NCI-H226 (cell line): Measurements from ENCODE around the gene PTPRN2.

ENCODE experiments used
- DNase-seq: peaks from one replicate; pipeline ENCODE4 v3.0.0-alpha.2; 2015

The PTPRN2 gene

DNA sequence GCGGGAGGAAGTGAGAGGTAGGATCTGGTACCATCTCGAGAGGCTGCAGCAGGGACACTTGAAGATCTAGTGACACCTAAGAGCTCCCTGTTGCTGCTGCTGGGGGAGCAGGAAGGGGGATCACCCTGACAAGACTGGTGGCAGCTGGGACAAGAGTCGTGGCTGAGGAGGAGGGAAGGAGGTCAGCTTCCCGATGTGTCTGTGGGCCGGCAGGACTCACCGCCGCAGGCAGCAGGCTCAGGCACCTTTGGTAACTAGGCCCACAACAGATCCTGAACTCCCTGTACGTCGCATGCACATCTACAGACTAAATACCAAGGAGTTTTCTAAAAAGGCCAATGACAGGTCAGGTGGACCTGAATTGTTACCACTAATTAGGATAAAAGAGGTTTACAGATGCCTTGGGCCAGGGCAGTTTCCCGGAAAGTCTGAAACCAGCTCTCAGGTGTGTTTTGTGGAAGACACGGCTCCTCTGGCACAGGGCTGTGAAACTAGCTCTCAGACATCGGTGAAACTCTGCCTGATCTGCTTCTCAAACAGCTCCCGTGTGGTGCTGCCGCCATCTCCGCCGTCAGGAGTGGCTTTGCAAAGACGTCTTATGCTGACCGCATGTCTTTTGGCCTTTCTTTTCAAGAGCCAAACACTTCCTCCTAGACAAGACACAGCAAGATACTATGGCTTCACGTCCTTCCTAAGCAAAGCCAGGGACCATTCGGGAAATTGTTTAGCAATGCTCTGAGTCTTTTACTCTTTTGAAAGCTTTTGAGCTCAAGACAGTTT lies 609.7 kb downstream of the PTPRN2 start:
- no peak for DNase-seq

DNA sequence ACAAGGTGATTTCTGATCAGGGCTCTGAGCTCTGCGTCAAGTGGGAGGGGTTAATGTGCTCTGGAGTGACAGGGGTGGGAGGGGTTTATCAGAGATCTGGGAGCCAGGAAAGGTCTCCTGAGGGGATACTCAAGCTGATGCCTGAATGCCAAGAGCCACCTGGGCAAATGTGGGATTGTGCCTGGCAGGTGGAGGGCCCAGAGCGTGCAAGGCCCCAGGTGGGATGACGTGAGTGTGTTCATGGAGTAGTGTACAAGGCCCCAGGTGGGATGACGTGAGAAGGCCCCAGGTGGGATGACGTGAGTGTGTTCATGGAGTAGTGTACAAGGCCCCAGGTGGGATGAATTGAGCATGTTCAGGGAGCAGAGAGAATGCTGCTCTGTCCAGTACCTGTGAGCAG lies 610.3 kb downstream of the PTPRN2 start:
- no peak for DNase-seq

DNA sequence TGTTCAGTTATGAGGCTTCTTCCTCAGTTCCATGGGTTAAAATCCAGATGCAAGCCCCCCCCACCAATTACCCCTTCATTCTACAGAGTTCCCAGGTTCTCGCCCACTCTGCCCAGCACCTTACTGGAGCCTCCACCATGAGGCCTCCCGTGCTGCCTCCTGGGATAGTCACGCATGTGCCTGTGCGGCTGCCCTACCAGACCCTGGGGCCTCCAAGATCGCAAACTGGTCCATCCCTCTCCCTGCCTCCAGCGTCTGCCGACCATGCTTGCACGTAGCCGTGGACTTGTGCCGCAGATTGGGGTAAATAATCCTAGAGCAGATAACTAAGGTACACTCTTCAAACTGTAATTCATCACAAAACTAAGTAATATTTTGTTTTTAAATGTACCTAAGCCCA lies 611.2 kb downstream of the PTPRN2 start:
- DNase-seq: no peak

DNA sequence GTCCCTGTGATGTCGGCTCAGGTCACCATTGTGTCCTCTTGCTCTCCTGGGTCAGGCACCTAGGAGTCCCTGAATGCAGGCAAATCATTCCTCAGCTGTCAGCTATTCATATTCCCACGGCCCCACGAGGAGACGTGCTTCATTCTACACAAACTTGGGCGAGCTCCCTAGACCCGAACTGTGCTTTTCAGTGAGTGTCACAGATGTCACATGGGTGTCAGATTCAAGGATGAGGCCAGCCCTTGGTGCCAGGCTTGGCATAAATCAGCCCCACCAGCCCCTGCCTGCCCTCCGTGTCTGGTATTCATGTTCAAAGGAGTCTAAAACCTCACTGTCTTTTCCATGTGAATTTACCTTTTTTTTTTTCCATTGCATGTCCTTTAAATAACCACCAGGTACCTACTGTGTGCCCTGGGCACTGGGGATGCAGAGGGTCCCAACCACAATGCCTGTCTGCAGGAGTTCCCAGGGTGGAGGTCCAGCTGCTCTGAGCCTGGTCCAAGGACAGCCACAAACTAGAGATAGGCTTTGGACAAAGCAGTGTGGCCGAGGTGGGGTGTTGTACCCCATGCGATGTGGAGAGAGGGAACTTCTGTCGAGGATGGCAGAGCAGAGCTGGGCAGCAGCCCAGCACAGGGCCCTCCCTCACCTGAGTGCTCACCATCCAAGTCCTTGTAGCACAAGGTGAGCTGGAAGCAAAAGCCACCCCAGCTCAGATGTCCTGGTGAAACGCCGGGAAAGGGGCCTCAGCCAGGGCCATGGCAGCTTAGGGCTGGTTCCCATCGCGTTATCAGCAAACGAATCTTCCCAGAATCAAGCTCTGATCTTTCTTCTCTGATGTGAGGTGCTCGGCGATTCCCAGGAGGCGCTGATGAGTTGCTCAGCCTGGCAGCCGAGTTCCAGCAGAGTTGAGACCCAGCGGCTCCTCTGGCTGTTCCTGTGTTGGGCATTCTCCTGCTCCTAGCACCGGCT lies 611.9 kb downstream of the PTPRN2 start:
- no peak for DNase-seq

DNA sequence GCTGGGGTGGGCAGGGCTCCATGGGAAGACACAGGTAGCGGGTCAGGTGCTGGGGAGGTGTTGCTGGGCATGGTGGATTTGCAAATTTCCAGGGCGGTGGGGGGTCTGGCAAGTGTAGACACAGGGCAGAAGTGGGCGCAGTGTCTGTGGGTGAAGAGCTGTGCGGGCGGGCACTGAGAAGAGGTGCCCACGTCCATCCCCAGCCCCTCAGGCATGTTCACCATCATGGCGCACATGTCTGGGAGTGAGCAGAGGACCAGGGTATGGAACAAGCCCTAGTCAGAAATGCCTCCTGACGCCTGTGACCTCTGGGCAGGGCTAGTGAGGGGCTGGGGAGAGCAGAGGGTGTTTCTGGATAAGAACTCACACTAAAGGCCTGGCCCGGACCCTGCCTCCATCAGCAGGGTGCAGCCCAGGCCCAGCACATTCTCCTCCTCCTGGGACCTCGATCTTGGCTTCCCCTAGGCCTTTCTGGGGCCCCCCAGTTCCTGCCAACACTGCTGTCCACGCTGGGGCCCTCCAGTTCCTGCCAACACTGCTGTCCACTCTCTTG lies 612.9 kb downstream of the PTPRN2 start:
- no peak for DNase-seq

DNA sequence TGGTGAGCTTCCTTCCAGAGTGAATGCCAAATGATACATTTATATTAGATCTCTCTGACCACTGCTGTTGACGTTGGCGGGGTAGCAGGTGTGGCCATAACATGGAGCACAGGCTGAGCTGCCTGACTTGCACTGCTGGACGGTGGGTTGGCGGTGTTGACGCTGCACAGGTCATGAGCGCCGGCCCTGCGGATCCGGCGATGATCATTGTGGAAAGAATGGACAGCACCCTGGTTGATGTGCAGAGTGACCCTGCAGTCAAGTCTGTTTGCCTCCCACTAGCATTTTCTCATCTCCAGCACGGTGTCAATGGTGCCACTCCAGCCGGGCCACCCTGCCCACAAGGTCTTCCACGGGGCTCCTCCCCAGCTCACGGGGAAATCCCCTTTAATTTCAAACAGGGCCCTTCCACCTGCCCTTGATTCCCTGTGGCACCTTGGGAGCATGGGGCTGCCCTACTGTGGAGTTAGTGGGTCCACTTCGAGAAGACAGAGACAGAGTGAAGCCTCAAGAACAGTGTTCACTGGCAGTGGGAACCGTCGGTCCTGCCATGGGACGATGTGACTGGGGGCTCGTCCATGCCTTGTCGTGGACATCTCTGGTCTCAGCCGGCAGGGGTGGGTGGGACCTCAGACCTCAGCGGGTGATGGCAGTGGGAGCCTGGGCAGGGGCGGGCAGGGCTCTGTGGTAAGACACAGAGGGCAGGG lies 613.5 kb downstream of the PTPRN2 start:
- DNase-seq: no peak

DNA sequence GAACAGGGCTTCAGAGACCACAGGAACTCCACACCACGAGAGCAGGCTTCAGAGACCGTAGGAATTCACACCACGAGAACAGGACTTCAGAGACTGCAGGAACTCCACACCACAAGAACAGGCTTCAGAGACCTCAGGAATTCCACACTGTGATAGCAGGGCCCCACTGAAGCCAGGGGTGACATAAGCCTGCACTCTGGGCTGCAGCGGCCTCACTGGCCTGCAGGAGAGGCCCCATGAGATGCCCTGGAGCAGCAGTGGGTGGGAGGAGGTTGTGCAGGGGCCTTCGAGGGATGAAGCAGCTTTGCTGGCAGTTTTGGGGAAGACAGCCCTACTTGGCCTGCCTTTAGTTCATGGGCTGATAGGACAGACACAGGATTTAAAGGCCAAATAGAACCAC lies 614.7 kb downstream of the PTPRN2 start:
- DNase-seq: no peak

DNA sequence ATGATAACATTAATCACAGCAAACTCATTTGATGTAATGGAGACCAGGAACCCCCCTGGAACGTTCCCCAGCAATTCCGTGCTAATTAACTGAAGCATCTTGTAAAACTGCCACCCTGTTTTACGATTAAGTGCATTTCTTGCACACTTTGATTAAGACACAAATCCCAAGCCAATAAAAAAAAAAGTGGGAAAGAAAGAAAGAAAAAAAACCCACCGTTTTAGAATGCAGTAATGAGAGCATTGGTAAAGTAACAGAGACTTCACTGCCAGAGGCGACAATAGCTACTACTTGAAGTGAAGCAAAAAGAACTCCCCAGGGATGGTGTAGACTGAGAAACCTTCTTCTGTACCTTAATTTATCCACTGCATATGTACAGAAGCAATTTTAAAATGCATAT lies 616.1 kb downstream of the PTPRN2 start:
- DNase-seq: no peak

DNA sequence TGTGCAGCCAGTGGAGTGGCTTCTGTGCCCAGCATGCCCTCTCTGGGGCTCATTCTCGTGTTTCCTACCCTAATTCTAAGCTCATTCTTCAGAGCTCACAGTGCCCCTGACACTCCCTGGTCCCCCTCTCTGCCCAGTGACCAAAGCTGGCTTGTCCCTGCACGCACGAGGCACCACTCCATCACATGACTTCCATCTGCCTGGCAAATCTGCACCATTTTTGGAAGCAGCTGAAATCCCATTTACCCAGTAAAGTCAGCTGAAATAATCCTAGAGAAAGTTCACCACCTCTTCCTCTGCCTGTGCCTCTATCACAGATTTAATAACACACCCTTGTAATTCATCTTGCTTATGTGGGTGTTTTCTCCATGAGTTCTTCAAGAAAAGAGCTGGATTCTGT lies 616.9 kb downstream of the PTPRN2 start:
- DNase-seq: no peak

DNA sequence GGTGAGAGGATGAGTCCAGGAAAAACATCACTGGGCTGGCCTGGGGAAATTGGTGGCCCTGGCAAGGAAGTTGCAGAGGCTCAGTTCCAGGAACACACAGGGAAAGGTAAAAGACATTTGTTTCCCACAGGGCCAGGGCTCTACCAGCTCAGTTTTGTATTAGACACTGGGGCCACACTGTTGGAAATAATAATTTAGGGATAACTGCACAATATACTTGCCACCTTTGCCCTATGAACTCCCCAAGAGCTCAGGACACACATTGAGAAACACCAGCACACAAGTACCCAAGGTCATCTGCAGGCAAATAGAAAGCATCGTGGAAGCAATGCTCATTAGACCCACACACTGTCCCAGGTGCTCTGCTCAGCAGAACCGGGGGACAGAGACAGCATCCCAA lies 617.6 kb downstream of the PTPRN2 start:
- no peak for DNase-seq

DNA sequence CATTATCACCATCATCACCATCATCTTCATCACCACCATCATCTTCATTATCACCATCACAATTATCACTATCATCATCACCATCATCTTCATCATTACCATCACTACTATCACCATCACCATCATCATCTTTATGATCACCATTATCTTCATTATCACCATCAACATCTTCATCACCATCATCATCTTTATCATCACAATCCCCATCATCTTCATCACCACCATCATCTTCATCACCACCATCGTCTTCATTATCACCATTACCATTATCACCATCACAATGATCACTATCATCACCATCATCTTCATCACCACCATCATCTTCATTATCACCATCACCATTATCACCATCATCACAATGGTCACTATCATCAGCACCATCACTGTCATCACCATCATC lies 621.1 kb downstream of the PTPRN2 start:
- no peak for DNase-seq

DNA sequence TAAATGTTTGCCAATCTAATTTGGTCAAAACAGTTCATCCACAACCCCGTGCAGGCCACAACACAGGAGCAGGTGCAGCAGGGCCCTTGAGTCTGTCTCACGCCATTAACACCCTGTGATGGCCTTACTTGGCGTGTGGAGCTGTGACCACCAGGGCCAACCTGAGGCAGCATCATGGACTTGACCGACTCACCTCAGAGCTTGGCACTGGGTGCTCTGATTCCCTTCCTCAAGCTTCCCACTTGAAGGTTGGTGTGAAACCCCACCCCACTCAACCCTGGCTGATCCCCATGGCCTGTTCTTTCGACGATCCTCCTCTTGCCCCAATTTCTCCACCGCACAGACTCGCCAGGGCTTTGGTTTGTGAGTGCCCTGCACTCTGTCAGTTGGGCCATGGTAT lies 623.1 kb downstream of the PTPRN2 start:
- DNase-seq: no peak

DNA sequence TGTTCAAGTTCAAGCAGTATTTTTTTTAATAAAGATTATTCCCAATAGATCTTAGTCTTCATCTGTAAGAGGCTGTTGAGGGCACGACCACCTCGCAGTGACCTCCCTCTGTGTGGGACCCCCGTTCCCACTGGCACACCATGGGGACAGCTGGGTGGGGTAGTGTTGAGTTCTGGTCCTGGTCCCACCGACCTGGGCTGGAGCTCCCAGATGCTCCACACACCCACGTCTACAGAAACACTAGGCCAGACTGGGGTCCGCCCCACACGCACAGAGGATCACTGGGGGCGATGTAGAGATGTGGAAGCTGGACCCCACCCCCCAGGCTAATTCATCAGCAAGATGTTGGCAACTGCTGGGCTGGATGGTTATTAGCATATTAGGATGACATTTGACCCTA lies 623.6 kb downstream of the PTPRN2 start:
- DNase-seq: no peak

DNA sequence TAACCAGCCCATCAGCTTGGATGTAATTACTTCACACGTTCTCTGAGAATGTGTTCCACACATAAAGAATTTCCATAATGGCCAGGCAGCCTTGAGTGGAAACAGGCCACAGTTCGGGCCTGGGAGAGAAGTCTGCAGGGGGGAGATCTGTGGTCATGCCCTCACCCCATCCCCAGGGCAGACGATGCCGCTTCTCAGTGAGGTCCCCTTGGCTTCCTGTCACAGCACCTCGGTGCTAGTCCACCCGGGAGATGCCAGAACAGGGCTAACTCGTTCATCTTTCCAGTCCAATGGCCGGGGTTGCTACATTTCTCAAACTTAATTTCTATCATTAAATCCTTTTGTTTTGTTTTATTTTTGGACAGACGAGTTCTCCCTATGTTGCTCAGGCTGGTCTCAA lies 624.1 kb downstream of the PTPRN2 start:
- DNase-seq: no peak

DNA sequence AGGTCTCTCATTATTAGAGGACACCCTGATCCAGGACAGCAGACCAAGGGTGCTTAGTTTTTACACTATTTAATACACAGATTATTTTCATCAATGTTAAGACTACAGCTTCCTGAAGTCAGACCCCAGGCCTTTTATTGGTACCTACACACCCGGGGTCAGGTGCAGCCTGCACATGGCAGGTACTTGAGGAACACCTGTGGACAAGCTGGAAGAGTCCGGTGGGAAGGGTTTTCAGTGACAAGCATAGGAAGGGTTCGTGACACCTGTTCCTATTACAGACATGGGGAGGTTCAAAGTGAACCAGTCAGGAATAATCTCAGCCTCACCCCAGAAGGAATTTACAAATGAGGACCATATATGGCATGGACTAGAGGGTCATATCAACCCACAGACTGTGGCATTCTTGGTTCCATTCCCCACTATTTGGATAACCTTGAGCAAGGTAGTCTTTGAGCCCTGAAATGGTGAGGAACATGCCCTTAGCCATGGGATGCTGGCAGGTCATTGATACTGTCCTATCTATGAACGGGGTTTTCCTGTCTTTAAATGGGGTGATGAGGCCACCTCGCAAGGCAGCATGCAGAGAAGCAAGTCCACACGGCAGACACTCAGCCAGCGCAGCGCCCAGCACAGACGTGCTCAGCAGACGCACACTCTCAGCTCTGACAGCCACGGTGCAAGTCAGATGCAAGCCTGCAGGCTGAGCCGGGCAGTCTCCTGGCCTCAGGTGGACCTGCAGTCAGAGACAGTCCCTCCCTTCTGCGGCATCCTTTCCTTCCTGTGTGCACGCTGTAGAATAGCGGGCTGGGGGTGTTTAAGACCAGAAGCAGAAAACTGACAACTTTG lies 624.9 kb downstream of the PTPRN2 start:
- no peak for DNase-seq

DNA sequence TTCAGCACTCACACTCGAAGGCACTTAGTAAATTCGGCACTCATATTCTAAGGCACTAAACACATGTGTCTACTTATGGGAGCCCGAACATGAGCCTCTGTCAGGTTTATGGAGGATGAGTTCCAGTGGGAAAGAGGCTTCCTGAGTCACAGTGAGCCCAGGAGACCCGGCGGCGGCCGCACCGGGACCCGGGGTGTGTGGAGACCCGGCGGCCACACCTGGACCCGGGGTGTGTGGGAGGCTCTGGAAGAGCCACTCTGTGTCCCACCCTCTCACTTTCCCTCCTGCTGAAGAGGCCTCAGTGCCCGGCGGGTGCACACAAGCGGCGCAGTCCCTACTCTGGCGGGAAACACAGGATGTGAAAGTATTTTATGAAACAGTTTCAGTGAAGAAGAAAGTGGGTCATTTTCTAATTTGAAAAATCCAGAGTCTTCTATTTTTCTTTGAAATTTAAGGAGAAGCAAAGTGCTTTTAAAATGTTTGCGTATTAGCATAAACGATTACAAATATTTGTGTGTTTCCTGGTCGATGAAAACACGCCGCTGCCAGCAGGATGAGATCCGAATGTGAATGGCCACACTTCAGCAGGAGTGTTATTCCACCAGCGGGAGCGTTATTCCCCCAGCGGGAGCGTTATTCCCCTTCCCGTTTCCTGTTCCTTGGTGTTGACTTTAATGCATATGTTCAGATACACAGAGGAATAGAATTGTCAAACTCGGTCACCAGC lies 625.7 kb downstream of the PTPRN2 start:
- DNase-seq: no peak

DNA sequence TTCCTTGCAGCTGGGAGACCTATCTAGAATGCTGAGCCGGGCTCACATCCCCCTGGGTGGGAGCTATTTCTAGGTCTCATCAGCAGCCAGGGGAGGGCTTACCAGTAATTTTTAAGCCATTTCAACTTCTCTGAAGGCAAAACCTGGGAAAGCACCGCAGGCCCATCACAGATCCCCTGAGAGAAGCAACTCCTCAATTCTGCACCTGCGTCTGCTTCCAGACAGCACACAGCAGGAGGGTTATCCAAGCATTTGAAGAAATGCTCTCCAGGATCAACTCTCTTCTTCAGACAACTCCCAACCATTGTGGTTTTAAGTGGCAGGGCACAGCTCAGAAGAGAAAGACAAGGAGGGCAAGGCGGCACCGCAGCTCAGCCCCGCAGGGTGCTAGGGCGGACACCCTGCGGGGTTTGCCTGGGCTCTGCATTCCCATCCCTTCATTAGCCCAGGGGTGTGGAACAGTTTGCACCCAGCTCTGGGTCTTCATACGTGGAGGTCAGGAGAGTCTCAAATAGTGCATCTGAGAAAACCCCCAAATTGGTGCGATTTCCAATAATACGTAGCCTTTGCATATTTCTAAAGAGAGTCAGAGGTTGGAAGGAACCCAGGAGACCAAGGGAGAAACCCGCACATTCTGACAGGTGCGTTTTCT lies 632.1 kb downstream of the PTPRN2 start:
- no peak for DNase-seq

DNA sequence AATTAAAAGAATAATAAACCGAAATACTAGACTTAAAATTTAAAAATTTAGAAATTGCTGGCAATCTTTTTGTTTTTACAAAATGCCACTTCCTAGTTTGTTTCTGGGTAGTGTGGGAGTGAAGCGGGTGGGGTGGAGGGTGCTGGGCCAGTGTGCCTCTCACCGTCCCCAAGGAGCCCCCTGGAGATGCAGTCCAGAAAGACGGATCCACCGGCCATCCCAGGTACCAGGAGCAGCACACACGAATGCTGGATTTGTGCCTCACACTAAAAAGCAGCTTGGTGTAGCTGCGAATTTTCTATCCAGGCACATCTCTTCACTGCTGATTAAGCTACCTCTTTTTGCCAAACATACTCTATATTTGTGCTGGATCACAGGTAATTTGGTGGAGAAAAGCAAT lies 632.7 kb downstream of the PTPRN2 start:
- no peak for DNase-seq

DNA sequence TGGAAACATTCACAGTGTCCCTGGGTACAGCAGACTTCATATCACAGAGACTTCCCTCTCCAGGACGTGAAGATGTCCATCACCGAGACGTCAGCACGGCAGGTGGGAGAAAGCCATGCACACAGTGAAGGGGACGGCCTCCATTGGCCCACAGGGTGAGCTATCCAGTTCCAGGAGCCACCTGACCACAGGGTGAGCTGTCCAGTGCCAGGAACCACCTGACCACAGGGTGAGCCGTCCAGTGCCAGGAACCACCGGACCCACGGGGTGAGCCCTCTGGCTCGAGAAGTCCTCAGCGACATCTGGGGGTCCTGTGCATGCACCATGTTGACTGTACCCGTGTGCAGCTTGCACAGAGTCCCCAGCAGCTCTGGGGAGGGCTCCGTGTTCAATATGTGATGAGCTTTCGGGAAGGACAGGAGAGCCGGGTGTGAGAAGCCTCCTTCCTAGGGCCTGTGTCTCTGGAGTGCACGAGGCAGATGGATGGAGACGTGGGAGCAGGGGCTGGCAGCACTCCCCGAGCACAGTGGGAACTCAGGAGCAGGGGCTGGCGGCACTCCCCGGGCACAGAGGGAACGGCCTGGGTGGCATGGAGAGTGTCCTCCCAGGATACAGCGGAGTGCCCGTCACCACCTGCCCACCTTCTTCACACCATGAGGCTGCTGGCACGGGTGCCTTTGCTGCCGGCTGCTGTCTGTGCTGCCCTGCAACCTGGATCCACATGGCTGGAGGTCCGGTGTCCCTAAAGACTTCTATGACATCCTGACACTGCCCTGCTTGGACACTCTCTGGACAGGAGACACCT lies 634.6 kb downstream of the PTPRN2 start:
- DNase-seq: no peak

DNA sequence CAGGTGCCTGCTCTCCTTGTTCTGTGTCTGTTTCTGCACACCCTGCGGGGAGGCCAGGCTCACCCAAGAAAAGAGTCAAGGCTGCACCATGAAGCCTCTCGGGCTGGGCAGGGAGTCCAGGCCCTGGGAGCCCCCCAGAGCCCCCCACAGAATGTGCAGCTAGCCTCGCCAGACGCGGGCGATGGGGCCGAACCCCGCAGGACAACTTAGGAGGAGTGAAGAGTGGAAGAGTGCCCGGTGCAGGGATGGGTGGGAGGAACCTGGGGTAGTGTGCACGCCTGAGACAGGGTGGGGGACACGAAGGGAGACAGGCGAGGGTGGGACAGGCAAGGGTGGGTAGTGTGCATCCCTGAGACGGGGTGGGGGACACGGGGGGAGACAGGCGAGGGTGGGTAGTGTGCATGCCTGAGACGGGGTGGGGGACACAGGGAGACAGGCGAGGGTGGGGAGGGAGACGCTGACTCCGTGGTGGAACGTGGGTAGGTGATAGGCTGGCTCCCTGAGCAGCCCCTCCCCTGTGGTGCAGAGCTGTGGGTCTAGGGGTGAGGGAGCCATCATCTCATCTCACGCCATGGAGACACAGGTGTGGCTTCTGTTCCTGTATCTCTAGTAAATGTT lies 635.5 kb downstream of the PTPRN2 start:
- no peak for DNase-seq
